ENCODE results near the gene XYLT2.

Gene XYLT2

DNA sequence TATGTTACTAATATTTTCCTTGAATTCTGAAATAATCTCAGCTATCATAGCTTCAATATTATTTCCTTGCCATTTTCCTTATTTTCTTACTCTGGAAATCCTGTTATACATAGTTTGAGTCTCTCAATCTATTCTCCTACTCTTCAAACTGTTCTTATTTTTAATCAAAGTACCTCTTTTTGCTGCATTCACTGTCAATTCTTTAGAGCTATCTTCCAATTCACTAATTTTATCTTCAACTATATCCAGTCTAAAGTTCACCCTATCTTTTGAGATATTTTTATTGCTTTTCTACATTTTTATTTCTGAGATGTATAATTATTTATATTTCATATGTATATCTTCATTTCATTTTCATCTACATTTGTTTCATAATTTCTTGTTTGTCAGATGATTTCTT is 7.3 kb upstream of the XYLT2 start:
- H3K9ac ChIP-seq (ENCODE audit: low read length): no peak overlapping the region
- no peak overlapping the region for H3K27ac ChIP-seq (ENCODE audit: low read length, poor library complexity, severe bottlenecking)
- H3K4me3 ChIP-seq (ENCODE audit: insufficient read depth in 1 of 2, low read depth in 1 of 2, low read length in 2 of 2): no peak overlapping the region
- no peaks in the 10 kb centered on the region for H3K79me1 ChIP-seq (replicated peaks; ENCODE audit: low read length, poor library complexity, severe bottlenecking)
- no peaks in the 10 kb centered on the region for H3K4me1 ChIP-seq (ENCODE audit: control insufficient read depth, insufficient read depth, low read depth, low read length)
- no peak overlapping the region for H2AK5ac ChIP-seq (ENCODE audit: low read length, severe bottlenecking)
- H3K4me2 ChIP-seq (ENCODE audit: low read length, poor library complexity, severe bottlenecking): no peak overlapping the region
- no peak overlapping the region for H3K14ac ChIP-seq (ENCODE audit: low read length in 2 of 2)
- H2BK12ac ChIP-seq (ENCODE audit: low read length in 2 of 2): no peak overlapping the region
- no peak overlapping the region for H4K91ac ChIP-seq (ENCODE audit: low read length)
- H4K8ac ChIP-seq (ENCODE audit: low read length): no peak overlapping the region
- H3K23ac ChIP-seq (ENCODE audit: low read length in 2 of 2): no peak overlapping the region
- H2BK120ac ChIP-seq (ENCODE audit: low read depth, low read length): no peak overlapping the region
- H3K18ac ChIP-seq (ENCODE audit: low read depth in 1 of 2, low read length in 2 of 2): no peak overlapping the region
- no peaks in the 10 kb centered on the region for H3K36me3 ChIP-seq (ENCODE audit: control insufficient read depth in 1 of 2, insufficient read depth in 2 of 2, low read depth in 1 of 2, low read length in 2 of 2)
- DNase-seq: no peak
- no peak overlapping the region for H2AFZ ChIP-seq (ENCODE audit: low read depth, low read length)
- H3K27me3 ChIP-seq (ENCODE audit: control insufficient read depth in 1 of 2, insufficient read depth in 1 of 2, low read length in 2 of 2): no peaks in the 10 kb centered on the region
- peaks cover 9% of the 10 kb centered on the region for H3K9me3 ChIP-seq (ENCODE audit: control insufficient read depth, low read length)
- no peak overlapping the region for H2BK5ac ChIP-seq (ENCODE audit: low read depth, low read length, poor library complexity, severe bottlenecking)
- H2BK15ac ChIP-seq (ENCODE audit: low read depth, poor library complexity, severe bottlenecking): no peak overlapping the region
- H3K4ac ChIP-seq (ENCODE audit: low read depth in 1 of 2, low read length in 2 of 2): no peak overlapping the region

DNA sequence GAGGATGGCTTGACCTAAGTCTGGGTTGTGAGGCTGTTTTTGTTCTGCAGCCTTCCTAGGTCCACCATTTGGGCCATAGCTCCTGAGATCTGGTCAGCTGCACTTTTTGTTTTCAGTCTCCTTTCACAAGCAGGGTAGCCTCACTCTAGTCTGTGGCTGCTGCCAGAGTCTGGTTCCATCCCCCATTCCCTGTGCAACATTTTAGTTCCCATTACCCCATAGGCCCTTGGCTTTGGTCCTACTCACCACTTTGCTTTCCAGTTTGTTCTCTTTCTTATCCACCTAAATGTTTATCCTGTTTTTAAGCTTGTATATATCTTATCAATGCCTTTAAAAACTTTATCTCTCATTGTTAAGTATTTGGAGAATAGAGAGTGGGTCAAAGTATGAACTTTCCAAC is 6.5 kb upstream of the XYLT2 start:
- H2AFZ ChIP-seq (ENCODE audit: low read depth, low read length): no peak overlapping the region
- H3K79me1 ChIP-seq (replicated peaks; ENCODE audit: low read length, poor library complexity, severe bottlenecking): no peaks in the 10 kb centered on the region
- no peak overlapping the region for H3K23ac ChIP-seq (ENCODE audit: low read length in 2 of 2)
- no peak overlapping the region for H3K4me3 ChIP-seq (ENCODE audit: insufficient read depth in 1 of 2, low read depth in 1 of 2, low read length in 2 of 2)
- H3K4me1 ChIP-seq (ENCODE audit: control insufficient read depth, insufficient read depth, low read depth, low read length): no peaks in the 10 kb centered on the region
- no peak overlapping the region for H3K4ac ChIP-seq (ENCODE audit: low read depth in 1 of 2, low read length in 2 of 2)
- H3K9me3 ChIP-seq (ENCODE audit: control insufficient read depth, low read length): peaks cover 9% of the 10 kb centered on the region
- H3K18ac ChIP-seq (ENCODE audit: low read depth in 1 of 2, low read length in 2 of 2): no peak overlapping the region
- no peak overlapping the region for H4K91ac ChIP-seq (ENCODE audit: low read length)
- no peaks in the 10 kb centered on the region for H3K36me3 ChIP-seq (ENCODE audit: control insufficient read depth in 1 of 2, insufficient read depth in 2 of 2, low read depth in 1 of 2, low read length in 2 of 2)
- H3K27me3 ChIP-seq (ENCODE audit: control insufficient read depth in 1 of 2, insufficient read depth in 1 of 2, low read length in 2 of 2): no peaks in the 10 kb centered on the region
- no peak overlapping the region for H2BK5ac ChIP-seq (ENCODE audit: low read depth, low read length, poor library complexity, severe bottlenecking)
- no peak overlapping the region for H2BK120ac ChIP-seq (ENCODE audit: low read depth, low read length)
- no peak overlapping the region for H3K4me2 ChIP-seq (ENCODE audit: low read length, poor library complexity, severe bottlenecking)
- no peak overlapping the region for H3K9ac ChIP-seq (ENCODE audit: low read length)
- H3K14ac ChIP-seq (ENCODE audit: low read length in 2 of 2): no peak overlapping the region
- H2BK12ac ChIP-seq (ENCODE audit: low read length in 2 of 2): no peak overlapping the region
- no peak overlapping the region for H2AK5ac ChIP-seq (ENCODE audit: low read length, severe bottlenecking)
- no peak overlapping the region for H2BK15ac ChIP-seq (ENCODE audit: low read depth, poor library complexity, severe bottlenecking)
- DNase-seq: no peak
- no peak overlapping the region for H3K27ac ChIP-seq (ENCODE audit: low read length, poor library complexity, severe bottlenecking)
- H4K8ac ChIP-seq (ENCODE audit: low read length): no peak overlapping the region

DNA sequence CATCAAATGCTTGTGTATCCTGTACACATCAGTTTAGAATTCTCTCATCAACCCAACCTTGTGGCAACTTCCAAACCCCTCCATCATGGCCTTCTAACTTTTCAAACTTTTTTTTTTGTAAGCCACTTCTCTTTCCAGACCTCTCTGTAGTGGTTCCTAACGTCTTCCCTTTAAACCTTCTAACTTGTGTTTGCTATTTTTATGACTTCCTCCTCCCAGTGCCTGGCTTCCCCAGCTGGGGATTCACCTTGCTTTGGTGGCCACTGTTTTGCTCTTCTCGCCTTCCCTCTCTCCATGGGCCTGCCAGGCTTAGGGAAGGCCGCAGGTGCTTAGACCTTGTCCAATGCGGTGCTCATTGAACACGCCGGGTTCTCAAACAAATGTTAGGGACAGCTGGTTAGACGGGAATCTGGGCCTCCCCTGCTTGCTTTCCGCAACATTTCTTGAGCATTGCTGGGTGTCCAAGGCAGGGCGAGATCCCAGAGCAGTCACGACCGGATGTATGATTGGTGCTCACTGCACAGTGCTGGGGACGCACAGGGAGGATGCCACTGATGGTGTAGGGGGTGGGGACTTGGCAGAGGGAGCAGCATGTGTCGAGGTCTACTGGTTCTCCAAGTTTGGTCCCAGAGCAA is 1.1 kb upstream of the XYLT2 start:
- Histone ChIP-seq H2AFZ (ENCODE audit: low read depth, low read length) (no peak overlapping the region), H3K4ac (ENCODE audit: low read depth in 1 of 2, low read length in 2 of 2) (no peak overlapping the region), H2BK12ac (ENCODE audit: low read length in 2 of 2) (peak overlapping the region in 1 of 2 experiments; percentile 59), H2BK5ac (ENCODE audit: low read depth, low read length, poor library complexity, severe bottlenecking) (no peak overlapping the region), H2BK120ac (ENCODE audit: low read depth, low read length) (no peak overlapping the region), H3K36me3 (ENCODE audit: control insufficient read depth in 1 of 2, insufficient read depth in 2 of 2, low read depth in 1 of 2, low read length in 2 of 2) (peaks cover 0 to 3% of the 10 kb centered on the region in 2 experiments), H3K27me3 (ENCODE audit: control insufficient read depth in 1 of 2, insufficient read depth in 1 of 2, low read length in 2 of 2) (no peaks in the 10 kb centered on the region), H4K91ac (ENCODE audit: low read length) (no peak overlapping the region), H3K4me3 (ENCODE audit: insufficient read depth in 1 of 2, low read depth in 1 of 2, low read length in 2 of 2) (no peak overlapping the region), H3K4me1 (ENCODE audit: control insufficient read depth, insufficient read depth, low read depth, low read length) (peaks cover 29% of the 10 kb centered on the region), H4K8ac (ENCODE audit: low read length) (no peak overlapping the region), H2BK15ac (ENCODE audit: low read depth, poor library complexity, severe bottlenecking) (no peak overlapping the region), H2AK5ac (ENCODE audit: low read length, severe bottlenecking) (no peak overlapping the region), H3K18ac (ENCODE audit: low read depth in 1 of 2, low read length in 2 of 2) (no peak overlapping the region), H3K14ac (ENCODE audit: low read length in 2 of 2) (no peak overlapping the region), H3K4me2 (ENCODE audit: low read length, poor library complexity, severe bottlenecking) (no peak overlapping the region), H3K9me3 (ENCODE audit: control insufficient read depth, low read length) (no peaks in the 10 kb centered on the region), H3K9ac (ENCODE audit: low read length) (no peak overlapping the region), H3K79me1 (replicated peaks; ENCODE audit: low read length, poor library complexity, severe bottlenecking) (peaks cover 20% of the 10 kb centered on the region), H3K27ac (ENCODE audit: low read length, poor library complexity, severe bottlenecking) (no peak overlapping the region), H3K23ac (ENCODE audit: low read length in 2 of 2) (peak overlapping the region in 1 of 2 experiments; percentile 70)
- DNase-seq: no peak
- 79% methylated on average over 13 of the region's 13 CpGs for WGBS

DNA sequence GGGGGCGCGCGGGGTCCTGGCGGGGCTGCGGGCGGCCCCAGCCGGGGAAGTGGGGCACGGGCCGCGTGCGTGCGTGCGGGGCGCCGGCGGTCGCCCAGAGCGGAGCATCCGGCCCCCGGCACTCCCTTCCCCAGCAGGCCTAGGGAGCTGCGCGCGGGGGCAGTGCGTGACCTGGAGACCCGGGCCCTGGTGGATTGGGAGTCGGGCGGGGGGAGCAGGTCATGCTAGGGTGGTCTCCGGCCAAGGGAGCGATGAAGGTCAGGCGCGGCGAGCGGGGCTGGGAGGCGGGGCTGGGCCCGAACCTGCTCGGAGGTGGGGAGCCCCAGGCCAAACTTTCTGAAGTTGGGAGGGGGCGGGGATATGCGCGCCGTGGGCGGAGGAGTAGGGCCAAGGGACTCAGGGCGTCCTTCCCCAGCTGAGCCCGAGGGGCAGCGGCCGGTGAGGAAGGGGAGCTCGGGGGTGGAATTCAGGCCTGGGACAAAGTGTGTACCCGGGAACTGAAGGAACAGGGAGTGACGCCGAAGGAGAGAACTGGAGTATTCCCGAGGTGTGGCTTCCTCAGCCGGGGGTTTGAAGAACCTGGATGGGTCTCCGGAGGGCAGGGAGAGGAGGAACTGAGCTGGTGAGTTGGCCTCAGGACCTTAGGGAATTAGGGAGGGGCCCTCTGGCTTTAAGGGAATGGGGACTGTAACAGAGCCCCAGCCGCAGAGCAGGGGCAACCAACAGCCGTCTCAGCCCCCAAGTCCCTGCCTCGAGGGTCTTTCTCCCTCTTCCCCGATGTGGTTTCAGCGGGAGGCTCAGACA is 589 bp downstream of the XYLT2 start:
- WGBS: 2% methylated on average over 51 of the region's 57 CpGs
- Histone ChIP-seq H2BK12ac (ENCODE audit: low read length in 2 of 2) (peak overlapping the region in 1 of 2 experiments; percentile 67), H2BK120ac (ENCODE audit: low read depth, low read length) (peak overlapping the region; percentile 84), H3K18ac (ENCODE audit: low read depth in 1 of 2, low read length in 2 of 2) (peak overlapping the region; percentile 96 to 100), H2AK5ac (ENCODE audit: low read length, severe bottlenecking) (no peak overlapping the region), H3K79me1 (replicated peaks; ENCODE audit: low read length, poor library complexity, severe bottlenecking) (peaks cover 26% of the 10 kb centered on the region), H2BK5ac (ENCODE audit: low read depth, low read length, poor library complexity, severe bottlenecking) (peak overlapping the region; percentile 51), H3K9me3 (ENCODE audit: control insufficient read depth, low read length) (no peaks in the 10 kb centered on the region), H4K91ac (ENCODE audit: low read length) (peak overlapping the region; percentile 94), H3K27me3 (ENCODE audit: control insufficient read depth in 1 of 2, insufficient read depth in 1 of 2, low read length in 2 of 2) (no peaks in the 10 kb centered on the region), H2BK15ac (ENCODE audit: low read depth, poor library complexity, severe bottlenecking) (peak overlapping the region; percentile 34), H3K4me2 (ENCODE audit: low read length, poor library complexity, severe bottlenecking) (peak overlapping the region; percentile 74), H3K4me1 (ENCODE audit: control insufficient read depth, insufficient read depth, low read depth, low read length) (peaks cover 31% of the 10 kb centered on the region), H3K9ac (ENCODE audit: low read length) (peak overlapping the region; percentile 92), H3K14ac (ENCODE audit: low read length in 2 of 2) (peak overlapping the region in 1 of 2 experiments; percentile 99), H3K27ac (ENCODE audit: low read length, poor library complexity, severe bottlenecking) (no peak overlapping the region), H3K23ac (ENCODE audit: low read length in 2 of 2) (peak overlapping the region in 1 of 2 experiments; percentile 63), H3K4ac (ENCODE audit: low read depth in 1 of 2, low read length in 2 of 2) (peak overlapping the region; percentile 93 to 94), H2AFZ (ENCODE audit: low read depth, low read length) (peak overlapping the region; percentile 98), H4K8ac (ENCODE audit: low read length) (peak overlapping the region; percentile 97), H3K4me3 (ENCODE audit: insufficient read depth in 1 of 2, low read depth in 1 of 2, low read length in 2 of 2) (peak overlapping the region; percentile 99), H3K36me3 (ENCODE audit: control insufficient read depth in 1 of 2, insufficient read depth in 2 of 2, low read depth in 1 of 2, low read length in 2 of 2) (peaks cover 0 to 3% of the 10 kb centered on the region in 2 experiments)
- DNase-seq: peak; percentile 42

Data from mesenchymal stem cell (in vitro differentiated cells and primary cell).